GM23338 (cell line): ENCODE results near the gene PPP1R15B.

Experiments
- CREB1 ChIP-seq: fragments of 250-450 bp; sonication (Bioruptor Pico); IDR thresholded peaks from 2 replicates; pipeline ENCODE4 v1.5.0; 2020; ENCODE audit warnings: low read depth, mild to moderate bottlenecking, moderate library complexity
- CTCF ChIP-seq, 2 experiments: fragments of 200-600 bp in 1 of 2; sonication (generic) in 1 of 2; conservative IDR thresholded peaks; 2 replicates each; pipeline versions ENCODE4 v1.5.1 to v1.6.1; 2016 to 2017; ENCODE audit warnings: antibody characterized with exemption in 2 of 2, low read depth in 2 of 2, mild to moderate bottlenecking in 2 of 2, moderate library complexity in 1 of 2
- EZH2 ChIP-seq: fragments of 200-600 bp; sonication (generic); IDR thresholded peaks from one replicate; pipeline ENCODE4 v1.8.0; 2017; ENCODE audit warnings: antibody characterized with exemption, mild to moderate bottlenecking, low read depth; ENCODE audit not compliant: unreplicated experiment
- EZH2phosphoT487 ChIP-seq: fragments of 200-600 bp; sonication (generic); IDR thresholded peaks from one replicate; pipeline ENCODE4 v1.8.1; 2018; ENCODE audit warnings: antibody characterized with exemption; ENCODE audit not compliant: unreplicated experiment
- JUNB ChIP-seq: IDR thresholded peaks from one replicate; pipeline ENCODE4 v1.6.1; 2016; ENCODE audit warnings: antibody characterized with exemption; ENCODE audit not compliant: unreplicated experiment
- NANOG ChIP-seq: IDR thresholded peaks from 2 replicates; pipeline ENCODE4 v1.6.1; 2016; ENCODE audit warnings: antibody characterized with exemption, borderline replicate concordance
- POLR2AphosphoS5 ChIP-seq: IDR thresholded peaks from 2 replicates; pipeline ENCODE4 v1.6.1; 2016; ENCODE audit warnings: antibody characterized with exemption, low read depth
- REST ChIP-seq: IDR thresholded peaks from one replicate; pipeline ENCODE4 v1.6.1; 2018; ENCODE audit warnings: antibody characterized with exemption; ENCODE audit not compliant: unreplicated experiment
- STAT1 ChIP-seq: IDR thresholded peaks from one replicate; pipeline ENCODE4 v1.6.1; 2016; ENCODE audit warnings: antibody characterized with exemption; ENCODE audit not compliant: unreplicated experiment
- ZNF114 ChIP-seq: fragments of 250-450 bp; sonication (Bioruptor Pico); IDR thresholded peaks from 2 replicates; pipeline ENCODE4 v1.5.0; 2020; ENCODE audit warnings: mild to moderate bottlenecking, moderate library complexity

- TF ChIP-seq REST (no peak), EZH2 (no peak), CTCF (conservative IDR thresholded peaks at IDR 0.05; ENCODE audit: low read depth in 2 of 2) (no peak), EZH2phosphoT487 (no peak), JUNB (no peak), POLR2AphosphoS5 (no peak), CREB1 (CRISPR knock-in tag) (no peak), NANOG (no peak), STAT1 (no peak), ZNF114 (CRISPR knock-in tag) (no peak)
These were observed 26.4 kb upstream of the PPP1R15B start for GRCh38 chr1:204437796-204438570.
